HepG2 (cell line): Measurements from ENCODE around the gene RAB42. TPM values are rescaled to one million over a fixed set of nuclear protein-coding genes. Genes with fewer than 3 reads are reported as not detected.

ENCODE experiments used
- ELF1 ChIP-seq: sonication (generic); formaldehyde crosslinking; IDR thresholded peaks from 2 replicates; pipeline ENCODE4 v1.4.0; 2020; ENCODE audit warnings: missing genetic modification reagents
- EZH2 ChIP-seq: conservative IDR thresholded peaks from 2 replicates; pipeline ENCODE4 v1.6.1; 2012; ENCODE audit warnings: mild to moderate bottlenecking, low read depth, low read length, moderate library complexity
- KAT2B ChIP-seq: fragments of 150-350 bp; IDR thresholded peaks from 2 replicates; pipeline ENCODE4 v1.6.1; 2014; ENCODE audit warnings: low read depth, low read length, borderline replicate concordance
- KDM5B ChIP-seq: sonication (generic); formaldehyde crosslinking; IDR thresholded peaks from 2 replicates; pipeline ENCODE4 v1.4.0; 2020; ENCODE audit warnings: missing genetic modification reagents, mild to moderate bottlenecking, borderline replicate concordance
- NFE2L2 ChIP-seq: fragments of 150-350 bp; IDR thresholded peaks from 2 replicates; pipeline ENCODE4 v1.6.1; 2014; ENCODE audit warnings: low read length
- NFIC ChIP-seq: IDR thresholded peaks from 2 replicates; pipeline ENCODE4 v1.6.1; 2012; ENCODE audit warnings: mild to moderate bottlenecking, low read length, inconsistent platforms
- PHF21A ChIP-seq: sonication (generic); formaldehyde crosslinking; IDR thresholded peaks from 2 replicates; pipeline ENCODE4 v1.5.0; 2020; ENCODE audit warnings: mild to moderate bottlenecking, missing genetic modification reagents
- POLR2AphosphoS5 ChIP-seq: IDR thresholded peaks from 2 replicates; pipeline ENCODE4 v1.6.1; 2012; ENCODE audit warnings: low read depth, low read length
- POLR2G ChIP-seq: fragments of 200-400 bp; formaldehyde crosslinking; IDR thresholded peaks from 2 replicates; pipeline ENCODE4 v1.6.1; 2018; ENCODE audit warnings: mild to moderate bottlenecking, low read depth, low read length, moderate library complexity
- REXO4 ChIP-seq: sonication (generic); formaldehyde crosslinking; IDR thresholded peaks from 2 replicates; pipeline ENCODE4 v1.8.0; 2022; ENCODE audit warnings: missing genetic modification reagents, mild to moderate bottlenecking, borderline replicate concordance
- RXRB ChIP-seq: IDR thresholded peaks from 2 replicates; pipeline ENCODE4 v1.6.1; 2016; ENCODE audit warnings: borderline replicate concordance, missing genetic modification reagents, missing compliant biosample characterization
- SETDB1 ChIP-seq: sonication (generic); formaldehyde crosslinking; IDR thresholded peaks from 2 replicates; pipeline ENCODE4 v1.5.1; 2020; ENCODE audit warnings: missing genetic modification reagents, mild to moderate bottlenecking, borderline replicate concordance
- YEATS4 ChIP-seq: sonication (generic); formaldehyde crosslinking; IDR thresholded peaks from 2 replicates; pipeline ENCODE4 v1.4.0; 2020; ENCODE audit warnings: missing genetic modification reagents, borderline replicate concordance
- ZMYM4 ChIP-seq: sonication (generic); formaldehyde crosslinking; IDR thresholded peaks from 2 replicates; pipeline ENCODE4 v1.8.1; 2023; ENCODE audit warnings: mild to moderate bottlenecking, missing genetic modification reagents
- ZNF180 ChIP-seq: sonication (generic); formaldehyde crosslinking; IDR thresholded peaks from 2 replicates; pipeline ENCODE4 v1.4.0; 2020; ENCODE audit warnings: low read depth, missing genetic modification reagents, borderline replicate concordance
- ZNF234 ChIP-seq: sonication (generic); formaldehyde crosslinking; conservative IDR thresholded peaks from 2 replicates; pipeline ENCODE4 v1.5.1; 2020; ENCODE audit warnings: mild to moderate bottlenecking, missing genetic modification reagents
- ZNF558 ChIP-seq: sonication (generic); formaldehyde crosslinking; IDR thresholded peaks from 2 replicates; pipeline ENCODE4 v1.9.0; 2022; ENCODE audit warnings: mild to moderate bottlenecking, missing genetic modification reagents, borderline replicate concordance
- ZNF619 ChIP-seq: sonication (generic); formaldehyde crosslinking; IDR thresholded peaks from 2 replicates; pipeline ENCODE4 v1.4.0; 2020; ENCODE audit warnings: mild to moderate bottlenecking, missing genetic modification reagents
- ZNF678 ChIP-seq: sonication (generic); formaldehyde crosslinking; IDR thresholded peaks from 2 replicates; pipeline ENCODE4 v1.4.0; 2020; ENCODE audit warnings: mild to moderate bottlenecking, missing genetic modification reagents
- ZNF7 ChIP-seq: IDR thresholded peaks from 2 replicates; pipeline ENCODE4 v1.6.1; 2016; ENCODE audit warnings: missing biosample characterization, missing genetic modification reagents
- ZNF703 ChIP-seq: sonication (generic); formaldehyde crosslinking; IDR thresholded peaks from 2 replicates; pipeline ENCODE4 v1.5.1; 2020; ENCODE audit warnings: missing genetic modification reagents, mild to moderate bottlenecking, moderate library complexity, borderline replicate concordance
- ZNF775 ChIP-seq: sonication (generic); formaldehyde crosslinking; IDR thresholded peaks from 2 replicates; pipeline ENCODE4 v1.4.0; 2020; ENCODE audit warnings: missing genetic modification reagents, mild to moderate bottlenecking, moderate library complexity, borderline replicate concordance
- polyA plus RNA-seq, 8 experiments: library from polyadenylated mRNA; depleted of rRNA in 3 of 8; stranded (reverse) in 7 of 8; unstranded in 1 of 8; fragments of >200 nt; fragmentation: Illumina TruSeq in 4 of 8; extraction: Trizol in 4 of 8; gene quantifications; 2 replicates each; pipeline versions ENCODE4 v1.2.1 to v1.2.3, GENCODE V29; 2011 to 2016; ENCODE audit warnings: low read depth in 4 of 8, missing spikeins in 1 of 8, mixed read lengths in 1 of 8; ENCODE audit not compliant: insufficient read depth in 1 of 8
- total RNA-seq, 5 experiments: library from RNA; depleted of rRNA; stranded (reverse); fragments of >200 nt; fragmentation: Illumina TruSeq; extraction: Trizol; gene quantifications; 2 replicates each; pipeline ENCODE4 v1.2.3, GENCODE V29; 2016; ENCODE audit warnings: low read depth in 1 of 5
- TF ChIP-seq, protein P1 (sequence below): sonication (generic); formaldehyde crosslinking; IDR thresholded peaks from 2 replicates; pipeline ENCODE4 v1.4.0; 2020; ENCODE audit warnings: missing genetic modification reagents
- TF ChIP-seq, protein P2 (sequence below): sonication (generic); formaldehyde crosslinking; IDR thresholded peaks from 2 replicates; pipeline ENCODE4 v1.5.0; 2020; ENCODE audit warnings: missing genetic modification reagents
- TF ChIP-seq, protein P3 (sequence below): sonication (generic); formaldehyde crosslinking; IDR thresholded peaks from 2 replicates; pipeline ENCODE4 v1.9.0; 2021; ENCODE audit warnings: missing genetic modification reagents, mild to moderate bottlenecking, borderline replicate concordance
- TF ChIP-seq, protein P4 (sequence below): sonication (generic); formaldehyde crosslinking; IDR thresholded peaks from 2 replicates; pipeline ENCODE4 v1.8.0; 2022; ENCODE audit warnings: missing genetic modification reagents, mild to moderate bottlenecking, inconsistent platforms, borderline replicate concordance

The RAB42 gene
- total and polyA plus RNA-seq, 2 of the 13 experiments (the other 11 are each of a cell fraction or from before 2014, with no cell fraction given) = 10.4 to 166 TPM

DNA sequence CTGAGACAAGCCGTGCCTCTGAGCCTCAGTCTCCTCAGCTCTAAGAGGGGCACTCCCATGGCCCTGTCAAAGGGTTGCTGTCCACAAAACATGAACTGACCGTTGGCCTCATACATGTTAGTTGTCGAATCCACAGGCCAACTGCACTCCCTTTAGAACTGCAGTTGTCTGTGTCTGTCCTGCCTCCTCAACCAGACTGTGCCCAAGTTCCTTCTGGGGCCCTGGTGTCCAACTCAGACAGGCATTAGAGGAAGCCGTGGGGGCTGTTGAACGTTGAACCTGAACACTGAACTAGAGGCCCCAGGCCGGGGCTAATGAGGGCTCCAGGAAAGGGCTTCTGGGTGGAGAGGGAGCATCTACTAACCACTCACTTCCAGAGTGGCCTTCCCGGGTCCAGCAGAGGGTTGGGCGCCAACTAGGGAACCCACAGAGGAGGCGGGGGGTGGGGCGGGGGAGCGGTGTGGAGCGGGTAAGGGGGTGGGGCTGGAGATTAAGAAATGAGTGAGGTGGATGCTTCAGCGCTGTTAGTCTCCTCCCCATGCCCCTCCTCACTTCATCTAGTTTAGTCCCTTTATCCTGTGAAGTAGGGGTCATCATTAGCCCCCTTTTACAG is at the start of gene RAB42 (continued):
- TF ChIP-seq, protein P1, sequence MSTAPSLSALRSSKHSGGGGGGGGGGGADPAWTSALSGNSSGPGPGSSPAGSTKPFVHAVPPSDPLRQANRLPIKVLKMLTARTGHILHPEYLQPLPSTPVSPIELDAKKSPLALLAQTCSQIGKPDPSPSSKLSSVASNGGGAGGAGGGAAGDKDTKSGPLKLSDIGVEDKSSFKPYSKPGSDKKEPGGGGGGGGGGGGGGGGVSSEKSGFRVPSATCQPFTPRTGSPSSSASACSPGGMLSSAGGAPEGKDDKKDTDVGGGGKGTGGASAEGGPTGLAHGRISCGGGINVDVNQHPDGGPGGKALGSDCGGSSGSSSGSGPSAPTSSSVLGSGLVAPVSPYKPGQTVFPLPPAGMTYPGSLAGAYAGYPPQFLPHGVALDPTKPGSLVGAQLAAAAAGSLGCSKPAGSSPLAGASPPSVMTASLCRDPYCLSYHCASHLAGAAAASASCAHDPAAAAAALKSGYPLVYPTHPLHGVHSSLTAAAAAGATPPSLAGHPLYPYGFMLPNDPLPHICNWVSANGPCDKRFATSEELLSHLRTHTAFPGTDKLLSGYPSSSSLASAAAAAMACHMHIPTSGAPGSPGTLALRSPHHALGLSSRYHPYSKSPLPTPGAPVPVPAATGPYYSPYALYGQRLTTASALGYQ (CRISPR knock-in tag) = no peak
- TF ChIP-seq EZH2 (no peak), ZMYM4 (no peak), ZNF558 (CRISPR knock-in tag) (no peak), SETDB1 (no peak), NFE2L2 (no peak), POLR2AphosphoS5 (peak; percentile 79), ZNF7 (CRISPR knock-in tag) (no peak), ZNF703 (CRISPR knock-in tag) (no peak), RXRB (CRISPR knock-in tag) (peak; percentile 43; the same call in 1 of the 2 replicates), YEATS4 (CRISPR knock-in tag) (peak; percentile 8; the same call in 1 of the 2 replicates), KAT2B (no peak), ZNF775 (CRISPR knock-in tag) (no peak), KDM5B (no peak; the same call in 1 of the 2 replicates), PHF21A (peak; percentile 56; the same call in 1 of the 2 replicates), POLR2G (peak; percentile 64), ZNF619 (no peak), ZNF678 (no peak), ZNF234 (CRISPR knock-in tag) (no peak), REXO4 (no peak), ELF1 (peak; percentile 39; the same call in 1 of the 2 replicates), ZNF180 (CRISPR knock-in tag) (no peak), NFIC (no peak)
- TF ChIP-seq, protein P2, sequence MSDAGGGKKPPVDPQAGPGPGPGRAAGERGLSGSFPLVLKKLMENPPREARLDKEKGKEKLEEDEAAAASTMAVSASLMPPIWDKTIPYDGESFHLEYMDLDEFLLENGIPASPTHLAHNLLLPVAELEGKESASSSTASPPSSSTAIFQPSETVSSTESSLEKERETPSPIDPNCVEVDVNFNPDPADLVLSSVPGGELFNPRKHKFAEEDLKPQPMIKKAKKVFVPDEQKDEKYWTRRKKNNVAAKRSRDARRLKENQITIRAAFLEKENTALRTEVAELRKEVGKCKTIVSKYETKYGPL (CRISPR knock-in tag) = no peak
- TF ChIP-seq, protein P3, sequence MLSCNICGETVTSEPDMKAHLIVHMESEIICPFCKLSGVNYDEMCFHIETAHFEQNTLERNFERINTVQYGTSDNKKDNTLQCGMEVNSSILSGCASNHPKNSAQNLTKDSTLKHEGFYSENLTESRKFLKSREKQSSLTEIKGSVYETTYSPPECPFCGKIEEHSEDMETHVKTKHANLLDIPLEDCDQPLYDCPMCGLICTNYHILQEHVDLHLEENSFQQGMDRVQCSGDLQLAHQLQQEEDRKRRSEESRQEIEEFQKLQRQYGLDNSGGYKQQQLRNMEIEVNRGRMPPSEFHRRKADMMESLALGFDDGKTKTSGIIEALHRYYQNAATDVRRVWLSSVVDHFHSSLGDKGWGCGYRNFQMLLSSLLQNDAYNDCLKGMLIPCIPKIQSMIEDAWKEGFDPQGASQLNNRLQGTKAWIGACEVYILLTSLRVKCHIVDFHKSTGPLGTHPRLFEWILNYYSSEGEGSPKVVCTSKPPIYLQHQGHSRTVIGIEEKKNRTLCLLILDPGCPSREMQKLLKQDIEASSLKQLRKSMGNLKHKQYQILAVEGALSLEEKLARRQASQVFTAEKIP (CRISPR knock-in tag) = no peak
- TF ChIP-seq, protein P4, sequence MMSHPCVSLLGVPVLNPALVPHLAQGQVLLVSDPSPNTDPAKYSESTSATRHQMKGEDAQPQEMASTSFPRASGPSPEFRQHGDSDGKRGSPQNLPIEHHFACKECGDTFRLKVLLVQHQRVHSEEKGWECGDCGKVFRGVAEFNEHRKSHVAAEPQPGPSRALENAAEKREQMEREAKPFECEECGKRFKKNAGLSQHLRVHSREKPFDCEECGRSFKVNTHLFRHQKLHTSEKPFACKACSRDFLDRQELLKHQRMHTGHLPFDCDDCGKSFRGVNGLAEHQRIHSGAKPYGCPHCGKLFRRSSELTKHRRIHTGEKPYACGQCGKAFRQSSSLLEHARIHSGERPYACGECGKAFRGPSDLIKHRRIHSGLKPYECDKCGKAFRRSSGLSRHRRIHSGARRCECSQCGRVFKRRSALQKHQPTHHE (CRISPR knock-in tag) = no peak
